B cell (primary cell): Measurements from ENCODE around the gene HERC4. TPM values are rescaled to one million over a fixed set of nuclear protein-coding genes. Genes with fewer than 3 reads are reported as not detected.

Experiments
- ATAC-seq: fragments of 200-7000 bp; cut with Tn5 transposase; one replicate; pipeline ENCODE4 v1.10.0; 2021; ENCODE audit warnings: low read depth, mild to moderate bottlenecking, moderate number of reproducible peaks, moderate library complexity
- CTCF ChIA-PET: fragments of 350-600 bp; sonication (Branson Sonifier 250); formaldehyde crosslinking; loops from one replicate; lab custom pipeline; 2021; ENCODE audit warnings: antibody characterized with exemption, inconsistent platforms; lab: Charles Lee
- POLR2A ChIA-PET: fragments of 350-600 bp; sonication (Branson Sonifier 250); formaldehyde crosslinking; loops from one replicate; lab custom pipeline; 2021; ENCODE audit warnings: antibody characterized with exemption; lab: Charles Lee
- DNase-seq: peaks from one replicate; pipeline ENCODE4 v3.0.0; 2013
- H2AFZ ChIP-seq: 2 replicates; pipeline ENCODE4 v1.6.1; 2012; ENCODE audit warnings: mild to moderate bottlenecking, low read depth, low read length; ENCODE audit not compliant: insufficient read depth, poor library complexity, severe bottlenecking
- H3K27ac ChIP-seq, 2 donors: 1 replicate in 1 of 2; 2 replicates in 1 of 2; pipeline ENCODE4 v1.5.1; 2012 to 2013; ENCODE audit warnings: low read length in 2 of 2, mild to moderate bottlenecking in 2 of 2, moderate library complexity in 1 of 2
- H3K27me3 ChIP-seq, 4 experiments: fragments of 200-600 bp in 1 of 4; sonication (generic) in 1 of 4; replicated peaks in 1 of 4; 1 replicate in 2 of 4; 2 replicates in 2 of 4; pipeline versions ENCODE4 v1.6.1 to v1.7.0; 2013 to 2016; ENCODE audit warnings: low read length in 3 of 4, mild to moderate bottlenecking in 2 of 4, mixed read lengths in 1 of 4, moderate library complexity in 1 of 4; ENCODE audit not compliant: insufficient read depth in 4 of 4, control insufficient read depth in 3 of 4; ENCODE audit errors: control extremely low read depth in 1 of 4
- H3K36me3 ChIP-seq, 2 experiments: replicated peaks in 1 of 2; 1 replicate in 1 of 2; 2 replicates in 1 of 2; pipeline versions ENCODE4 v1.6.1 to v1.7.1; 2013; ENCODE audit warnings: low read length in 1 of 2; ENCODE audit not compliant: insufficient read depth in 2 of 2, control insufficient read depth in 1 of 2; ENCODE audit errors: control extremely low read depth in 1 of 2, extremely low read depth in 1 of 2
- H3K4me1 ChIP-seq, 2 donors: fragments of 200-600 bp in 1 of 2; sonication (generic) in 1 of 2; 1 replicate in 1 of 2; 2 replicates in 1 of 2; pipeline versions ENCODE4 v1.5.1 to v1.6.1; 2013 to 2017; ENCODE audit warnings: low read length in 2 of 2; ENCODE audit not compliant: control insufficient read depth in 2 of 2, insufficient read depth in 2 of 2
- H3K4me2 ChIP-seq: replicated peaks from 2 replicates; pipeline ENCODE3; 2012; ENCODE audit warnings: mild to moderate bottlenecking, low read depth, low read length; ENCODE audit not compliant: poor library complexity, severe bottlenecking
- H3K4me3 ChIP-seq, 5 experiments: fragments of 200-600 bp in 1 of 5; sonication (generic) in 1 of 5; 1 replicate in 3 of 5; 2 replicates in 2 of 5; pipeline versions ENCODE4 v1.5.1 to v1.7.0; 2011 to 2016; ENCODE audit warnings: low read length in 4 of 5, mild to moderate bottlenecking in 4 of 5, low read depth in 2 of 5, control low read depth in 1 of 5, moderate library complexity in 1 of 5; ENCODE audit not compliant: insufficient read depth in 1 of 5; ENCODE audit errors: control extremely low read depth in 1 of 5, extremely low read depth in 1 of 5
- H3K79me2 ChIP-seq: fragments of 200-600 bp; sonication (generic); one replicate; pipeline ENCODE4 v1.6.0; 2016; ENCODE audit warnings: low read length; ENCODE audit not compliant: control insufficient read depth, insufficient read depth
- H3K9ac ChIP-seq: fragments of 200-600 bp; sonication (generic); 2 replicates; pipeline ENCODE4 v1.6.1; 2017; ENCODE audit warnings: mild to moderate bottlenecking, low read length, moderate library complexity
- H3K9me3 ChIP-seq, 3 donors: one replicate each; pipeline versions ENCODE4 v1.6.1 to v1.7.1; 2013; ENCODE audit warnings: low read length in 2 of 3; ENCODE audit not compliant: control insufficient read depth in 2 of 3, insufficient read depth in 1 of 3; ENCODE audit errors: control extremely low read depth in 1 of 3
- H4K20me1 ChIP-seq: 2 replicates; pipeline ENCODE4 v1.6.0; 2012; ENCODE audit warnings: mild to moderate bottlenecking, low read length; ENCODE audit not compliant: insufficient read depth, control insufficient read depth, poor library complexity, severe bottlenecking
- H3K27ac Mint-ChIP-seq: one replicate; pipeline ENCODE4 v1.8.0; 2021; ENCODE audit warnings: mixed read lengths
- H3K27me3 Mint-ChIP-seq: one replicate; pipeline ENCODE4 v1.8.0; 2021; ENCODE audit warnings: mixed read lengths
- H3K4me1 Mint-ChIP-seq: one replicate; pipeline ENCODE4 v1.8.0; 2021; ENCODE audit warnings: mixed read lengths
- H3K4me3 Mint-ChIP-seq: one replicate; pipeline ENCODE4 v1.8.0; 2021; ENCODE audit warnings: mixed read lengths
- H3K9me3 Mint-ChIP-seq: one replicate; pipeline ENCODE4 v1.8.0; 2022; ENCODE audit warnings: mixed read lengths; ENCODE audit not compliant: insufficient read depth
- EZH2 ChIP-seq: IDR thresholded peaks from 2 replicates; pipeline ENCODE4 v1.6.1; 2012; ENCODE audit warnings: borderline replicate concordance, low read depth, mild to moderate bottlenecking, moderate library complexity, low read length; ENCODE audit not compliant: insufficient read depth, poor library complexity, severe bottlenecking
- WGBS: methylation state at CpG from one replicate; pipeline ENCODE4 v1.1.5; 2013; ENCODE audit warnings: missing lambda C conversion rate; ENCODE audit not compliant: insufficient coverage; 5-methylcytosine and 5-hydroxymethylcytosine counted together
- intact Hi-C: fragments of 100-400 bp; cut with micrococcal nuclease; formaldehyde crosslinking; loops from one replicate; pipeline ENCODE4 v1.10.0; 2022
- polyA plus RNA-seq: library from polyadenylated mRNA; depleted of rRNA; stranded (reverse); fragments of >200 nt; gene quantifications from 2 replicates; pipeline ENCODE4 v1.2.3, GENCODE V29; 2012
- total RNA-seq, 2 donors: library from RNA; stranded (reverse); fragments of 120-200 nt in 1 of 2; gene quantifications; 1 replicate in 1 of 2; 2 replicates in 1 of 2; pipeline versions ENCODE4 v1.2.3 to v1.2.4, GENCODE V29; 2013 to 2022
- TF ChIP-seq, protein P1 (sequence below): fragments of 200-600 bp; IDR thresholded peaks from one replicate; pipeline ENCODE4 v1.8.0; 2022; ENCODE audit warnings: antibody characterized with exemption, mild to moderate bottlenecking

HERC4 gene
- total and polyA plus RNA-seq, 2 donors (not counting 1 experiment from before 2014, with no cell fraction given), result 18.2 to 118 TPM

DNA sequence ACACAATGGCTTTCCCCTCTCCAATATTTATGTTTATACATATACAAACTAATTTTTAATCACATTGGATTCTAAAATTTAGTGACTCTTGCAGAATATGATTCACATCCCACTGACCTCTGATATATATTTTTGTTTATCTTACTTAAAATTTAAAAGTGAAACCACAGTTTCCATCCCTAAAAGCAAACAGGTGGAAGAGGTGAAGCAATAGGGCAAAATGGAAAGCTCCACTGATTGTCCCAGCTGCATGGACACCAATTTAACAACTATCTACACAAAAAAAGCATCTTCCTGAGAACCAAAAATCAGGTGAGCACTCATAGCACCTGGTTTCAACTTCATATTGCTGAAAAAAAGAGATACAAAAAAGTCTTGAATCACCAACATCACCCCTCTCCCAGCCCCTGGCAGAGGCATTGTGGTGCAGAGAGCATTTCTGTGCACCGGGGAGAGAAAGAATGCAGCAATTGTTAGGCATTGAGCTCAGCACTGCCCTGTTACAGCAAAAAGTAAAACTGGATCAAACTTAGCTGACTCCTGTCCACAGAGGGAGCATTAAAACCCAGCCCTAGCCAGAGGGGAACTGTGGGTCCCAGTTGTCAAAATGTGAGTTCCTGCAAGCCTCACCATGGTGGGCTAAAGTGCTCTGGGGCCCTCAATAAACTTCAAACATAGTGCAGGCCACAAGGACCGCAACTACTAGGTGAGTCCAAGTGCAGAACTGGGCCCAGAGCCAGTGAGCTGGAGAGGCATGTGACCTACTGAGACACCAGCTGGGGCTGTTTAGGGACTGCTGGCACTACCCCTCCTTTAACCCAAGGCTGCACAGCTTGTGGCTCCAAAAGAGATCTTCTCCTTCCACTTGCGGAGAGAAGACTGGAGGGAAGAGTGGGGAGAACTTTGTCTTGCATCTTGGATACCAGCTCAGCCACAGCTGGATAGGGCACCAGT is 98.5 kb downstream of the HERC4 start:
- peaks cover 6 to 59% of the 10 kb centered on the region in 2 experiments for H3K36me3 ChIP-seq
- intact Hi-C loops, result no loop called here
- ATAC-seq, result no peak

More for the DNA sequence above, 98.5 kb downstream of the HERC4 start:
- no peak for DNase-seq
- Mint-ChIP-seq H3K4me1 (no peaks in the 10 kb centered on the region), H3K27ac (no peak overlapping the region), H3K9me3 (no peaks in the 10 kb centered on the region), H3K4me3 (no peak overlapping the region), H3K27me3 (no peaks in the 10 kb centered on the region)
- H3K4me2 ChIP-seq, result no peak overlapping the region
- no peak overlapping the region for H3K27ac ChIP-seq
- no peaks in the 10 kb centered on the region for H3K79me2 ChIP-seq
- ChIA-PET CTCF (interaction anchor here (1.5 kb wide), 1 partner anchor 326 kb away, joined by 3 read pairs; no protein-coding TSS in a partner anchor), POLR2A (no interaction called here)
- H3K4me3 ChIP-seq, result no peak overlapping the region
- H3K9ac ChIP-seq, result no peak overlapping the region
- H4K20me1 ChIP-seq, result no peaks in the 10 kb centered on the region
- H3K9me3 ChIP-seq, result peaks cover 1 to 5% (median 3%) of the 10 kb centered on the region in 3 donors
- no peaks in the 10 kb centered on the region for H3K4me1 ChIP-seq
- H3K27me3 ChIP-seq, result no peaks in the 10 kb centered on the region
- no peak for TF ChIP-seq EZH2
- TF ChIP-seq, protein P1, sequence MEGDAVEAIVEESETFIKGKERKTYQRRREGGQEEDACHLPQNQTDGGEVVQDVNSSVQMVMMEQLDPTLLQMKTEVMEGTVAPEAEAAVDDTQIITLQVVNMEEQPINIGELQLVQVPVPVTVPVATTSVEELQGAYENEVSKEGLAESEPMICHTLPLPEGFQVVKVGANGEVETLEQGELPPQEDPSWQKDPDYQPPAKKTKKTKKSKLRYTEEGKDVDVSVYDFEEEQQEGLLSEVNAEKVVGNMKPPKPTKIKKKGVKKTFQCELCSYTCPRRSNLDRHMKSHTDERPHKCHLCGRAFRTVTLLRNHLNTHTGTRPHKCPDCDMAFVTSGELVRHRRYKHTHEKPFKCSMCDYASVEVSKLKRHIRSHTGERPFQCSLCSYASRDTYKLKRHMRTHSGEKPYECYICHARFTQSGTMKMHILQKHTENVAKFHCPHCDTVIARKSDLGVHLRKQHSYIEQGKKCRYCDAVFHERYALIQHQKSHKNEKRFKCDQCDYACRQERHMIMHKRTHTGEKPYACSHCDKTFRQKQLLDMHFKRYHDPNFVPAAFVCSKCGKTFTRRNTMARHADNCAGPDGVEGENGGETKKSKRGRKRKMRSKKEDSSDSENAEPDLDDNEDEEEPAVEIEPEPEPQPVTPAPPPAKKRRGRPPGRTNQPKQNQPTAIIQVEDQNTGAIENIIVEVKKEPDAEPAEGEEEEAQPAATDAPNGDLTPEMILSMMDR, result no peak
- H2AFZ ChIP-seq, result no peak overlapping the region
- 100% methylated on average over 1 of the region's 3 CpGs for WGBS
